HG03354 (cell line): ENCODE results near the gene UBQLN4.
"Not testable (repeated sequence)": the region's sequence is repeated elsewhere in the genome, so short reads cannot be mapped to it uniquely, and the experiment has no call there.

Source experiments
- ATAC-seq: cut with Tn5 transposase; IDR thresholded peaks from one replicate; pipeline ENCODE4 v1.9.1; 2021; ENCODE audit warnings: mild to moderate bottlenecking; ENCODE audit not compliant: unreplicated experiment, poor library complexity, severe bottlenecking

Gene UBQLN4

GRCh38 chr1:156064615-156065014 lies 11.0 kb upstream of the UBQLN4 start:
- ATAC-seq = no peak

GRCh38 chr1:156063997-156064285 lies 10.3 kb upstream of the UBQLN4 start:
- no peak for ATAC-seq

GRCh38 chr1:156062189-156062588 lies 8.6 kb upstream of the UBQLN4 start:
- ATAC-seq = no peak

GRCh38 chr1:156060937-156061636 lies 7.5 kb upstream of the UBQLN4 start, which contains the start of gene RAB25:
Gene RAB25, plus strand, starts transcription at chr1:156061160. Its CDS starts 241 bp downstream, at chr1:156061401.
- ATAC-seq = no peak

- no peak for ATAC-seq
Measured at GRCh38 chr1:156056326-156056849, 2.8 kb upstream of the UBQLN4 start.

- no peak for ATAC-seq
Measured at GRCh38 chr1:156055281-156056048, 1.9 kb upstream of the UBQLN4 start.

- ATAC-seq = peak; percentile 75
Measured at GRCh38 chr1:156054500-156055280, 1.1 kb upstream of the UBQLN4 start, which contains the start of gene LAMTOR2. Gene LAMTOR2, plus strand, starts transcription at chr1:156054782. Its CDS starts 108 bp downstream, at chr1:156054890.

DNA sequence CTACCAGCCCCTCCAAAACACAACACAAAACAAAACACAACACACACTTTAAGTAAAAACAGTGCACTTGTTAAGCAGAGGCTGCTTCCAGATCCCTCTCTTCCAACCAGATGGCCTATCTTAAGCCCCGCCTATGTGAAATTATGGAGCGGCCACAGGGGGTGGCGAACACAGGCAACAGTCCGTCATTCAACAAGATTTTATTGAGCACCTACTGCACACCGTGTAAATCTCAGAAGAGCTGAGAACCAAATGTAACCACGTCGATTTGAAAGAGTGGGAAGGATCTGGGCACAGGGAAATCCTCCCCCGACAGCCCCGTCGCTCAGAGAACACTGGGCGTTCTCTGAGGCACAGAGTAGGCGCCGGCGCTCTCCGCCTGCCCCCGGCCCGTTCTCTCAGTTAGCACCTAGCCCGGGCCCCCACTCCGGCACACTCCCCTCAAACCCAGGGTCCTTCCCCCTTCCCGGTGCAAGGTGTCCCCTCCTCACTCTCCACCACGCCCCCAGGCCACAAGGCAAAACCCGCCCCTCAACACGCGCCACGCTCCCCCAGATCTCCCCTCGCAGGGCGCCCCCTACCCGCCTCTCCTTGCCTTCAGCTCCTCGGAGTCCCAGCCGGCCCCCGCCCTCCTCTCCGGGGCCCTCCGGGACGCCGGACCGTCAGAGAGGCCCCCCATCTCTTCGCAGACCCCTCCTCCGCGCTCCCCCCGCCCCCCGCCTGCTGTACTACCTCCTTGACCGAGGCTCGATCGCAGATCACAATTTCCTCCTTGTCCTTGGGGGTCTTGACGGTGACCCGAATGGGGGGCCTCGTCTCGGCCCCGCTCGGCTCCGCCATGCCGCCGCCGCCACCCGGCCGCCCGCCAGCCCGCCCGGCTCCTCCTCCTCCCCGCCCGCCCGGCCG lies 483 bp downstream of the UBQLN4 start:
- no peak for ATAC-seq

GRCh38 chr1:156051011-156051725 lies 2.4 kb downstream of the UBQLN4 start:
- no peak for ATAC-seq

GRCh38 chr1:156050376-156050775 lies 3.2 kb downstream of the UBQLN4 start:
- ATAC-seq = no peak

DNA sequence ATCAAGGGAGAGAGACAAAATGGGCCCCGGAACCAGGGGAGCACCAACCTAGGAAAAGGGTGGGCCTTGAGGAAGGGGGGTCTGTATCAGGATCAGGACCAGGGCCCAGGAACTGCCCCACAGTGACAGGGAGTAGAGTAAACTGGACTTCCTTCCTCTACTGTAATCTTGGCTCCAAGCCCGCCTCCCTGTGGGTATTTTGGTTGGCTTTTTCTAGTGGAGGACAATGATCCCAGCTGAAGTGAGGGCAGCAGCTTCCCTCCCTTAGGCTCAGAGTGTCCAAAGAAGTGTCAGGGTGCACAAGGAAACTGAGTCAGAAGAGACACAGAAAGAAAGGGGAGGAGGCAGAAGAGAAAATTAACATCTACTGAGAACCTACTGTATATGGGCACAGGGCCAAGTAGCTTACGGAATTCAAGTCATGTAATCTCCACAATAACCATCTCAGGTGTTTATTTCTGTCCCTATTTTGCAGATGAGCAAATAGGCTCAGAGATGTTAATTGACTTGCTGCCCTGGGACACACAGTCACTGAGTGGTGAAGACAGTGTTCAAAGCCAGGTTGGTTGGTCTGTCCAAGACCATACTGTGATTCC lies 4.8 kb downstream of the UBQLN4 start:
- ATAC-seq = no peak

- no peak for ATAC-seq
Measured at GRCh38 chr1:156045076-156045475, 8.5 kb downstream of the UBQLN4 start.

- ATAC-seq = no peak
Measured at GRCh38 chr1:156042828-156043227, 10.8 kb downstream of the UBQLN4 start.

GRCh38 chr1:156034991-156035390 lies 18.6 kb downstream of the UBQLN4 start:
- ATAC-seq = not testable (repeated sequence)

DNA sequence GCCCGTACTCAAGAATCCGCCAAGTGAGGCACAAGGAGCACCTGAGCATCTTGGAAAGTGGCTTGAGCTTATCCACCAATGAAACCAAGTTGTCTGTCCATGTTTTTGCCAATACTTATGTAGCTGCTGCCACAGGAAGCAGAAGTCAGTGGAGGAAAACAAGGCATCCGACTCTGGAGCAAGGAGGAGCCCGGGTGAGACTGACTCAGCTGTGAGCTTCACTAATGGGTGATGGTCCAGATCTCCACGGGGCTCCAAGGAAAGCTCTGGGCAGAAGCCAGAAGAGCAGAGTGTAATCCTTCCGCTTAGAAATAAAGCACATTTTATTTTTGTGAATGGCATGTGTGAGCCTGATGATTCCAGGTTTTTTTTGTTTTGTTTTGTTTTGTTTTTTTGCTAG lies 20.6 kb downstream of the UBQLN4 start:
- ATAC-seq = no peak

GRCh38 chr1:156026588-156026987 lies 27.0 kb downstream of the UBQLN4 start:
- no peak for ATAC-seq

DNA sequence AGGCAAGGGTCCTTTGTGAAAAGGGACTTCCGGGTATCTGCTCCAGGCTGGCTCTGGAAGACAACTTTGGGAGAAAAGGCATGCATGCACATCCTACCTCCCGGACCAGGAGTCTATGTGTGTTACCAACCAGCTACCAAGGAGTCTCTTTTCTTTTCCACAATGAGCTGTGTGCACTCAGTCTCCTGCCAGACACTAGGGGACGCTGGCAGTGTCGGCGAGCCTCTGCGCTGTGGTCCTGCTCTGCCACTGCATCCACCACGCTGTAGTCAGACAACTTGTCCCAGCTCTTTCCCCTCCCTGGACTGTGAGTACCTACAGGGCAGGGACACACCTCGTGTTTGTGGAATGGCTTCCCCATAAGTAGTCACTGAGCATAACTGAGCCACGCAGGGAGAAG lies 27.7 kb downstream of the UBQLN4 start:
- ATAC-seq = no peak

DNA sequence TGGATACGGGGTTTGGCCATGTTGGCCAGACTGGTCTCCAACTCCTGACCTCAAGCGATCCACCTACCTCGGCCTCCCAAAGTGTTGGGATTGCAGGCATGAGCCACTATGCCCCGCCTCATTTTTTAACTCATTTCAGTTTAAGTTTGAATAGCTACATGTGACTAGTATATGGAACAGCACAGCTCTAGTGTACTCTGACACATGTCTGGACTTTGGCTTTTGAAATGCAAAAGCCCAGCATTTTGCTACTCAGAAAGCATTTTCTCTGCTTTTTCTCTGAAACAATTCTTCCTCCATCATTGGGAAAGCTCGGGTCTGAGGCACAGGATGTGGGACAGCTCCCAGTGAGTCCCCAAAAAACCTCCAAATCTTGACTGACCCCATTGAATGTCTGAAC lies 28.8 kb downstream of the UBQLN4 start:
- no peak for ATAC-seq
